Right lobe of liver (tissue), 6 donors: ENCODE measurements around the gene SLC28A1. TPM values are rescaled to one million over a fixed set of nuclear protein-coding genes. Genes with fewer than 3 reads are reported as not detected.

ENCODE experiments used
- ATAC-seq, 4 donors: fragments of 200-7000 bp; cut with Tn5 transposase; one replicate each; pipeline ENCODE4 v1.9.1; 2020; ENCODE audit warnings: mild to moderate bottlenecking in 4 of 4, moderate library complexity in 4 of 4
- DNase-seq, 3 donors: peaks; one replicate each; pipeline ENCODE4 v3.0.0-alpha.2; 2020
- H3K27ac ChIP-seq, 3 donors: fragments of 200-600 bp; one replicate each; pipeline ENCODE4 v1.8.0; 2022
- H3K27me3 ChIP-seq, 2 donors: fragments of 200-600 bp; one replicate each; pipeline ENCODE4 v1.8.0; 2022
- H3K36me3 ChIP-seq, 4 donors: fragments of 200-600 bp; sonication (generic) in 1 of 4; one replicate each; pipeline versions ENCODE4 v1.5.1 to v1.8.0; 2017 to 2022; ENCODE audit warnings: control low read depth in 1 of 4
- H3K4me1 ChIP-seq, 4 donors: fragments of 200-600 bp; sonication (generic) in 1 of 4; one replicate each; pipeline versions ENCODE4 v1.5.1 to v1.8.0; 2017 to 2022; ENCODE audit warnings: control low read depth in 1 of 4
- H3K4me3 ChIP-seq, 3 donors: fragments of 200-600 bp; one replicate each; pipeline ENCODE4 v1.8.0; 2022
- H3K9me3 ChIP-seq, 4 donors: fragments of 200-600 bp; sonication (generic) in 1 of 4; one replicate each; pipeline versions ENCODE4 v1.5.1 to v1.8.0; 2017 to 2022; ENCODE audit warnings: control low read depth in 1 of 4
- POLR2A ChIP-seq: fragments of 450-650 bp; IDR thresholded peaks from one replicate; pipeline ENCODE4 v1.6.1; 2017; ENCODE audit warnings: antibody characterized with exemption, mild to moderate bottlenecking
- WGBS: methylation state at CpG from one replicate; pipeline ENCODE4 v1.1.6; 2018; ENCODE audit warnings: low coverage, low lambda C conversion rate; ENCODE audit not compliant: insufficient coverage; ENCODE audit errors: missing lambda C conversion rate; 5-methylcytosine and 5-hydroxymethylcytosine counted together
- intact Hi-C, 2 donors: fragments of 100-400 bp; cut with DNase I; formaldehyde crosslinking; loops; one replicate each; pipeline versions ENCODE4 v1.11.2 to v1.14.1; 2022
- total RNA-seq, 6 experiments: library from RNA; depleted of rRNA in 2 of 6; stranded (reverse); fragments of >200 nt in 2 of 6; fragmentation: NEBNext Ultra II Directional in 3 of 6; extraction: Animal tissue kit (Norgen Biotek cat#: 25700) in 3 of 6; gene quantifications; one replicate each; pipeline versions ENCODE4 v1.1.0 to v1.2.4, GENCODE V29; 2016 to 2023
- TF ChIP-seq, protein P1 (sequence below), 4 donors: fragments of 200-600 bp in 3 of 4; fragments of 450-650 bp in 1 of 4; IDR thresholded peaks; one replicate each; pipeline versions ENCODE4 v1.5.1 to v1.8.0; 2016 to 2022; ENCODE audit warnings: antibody characterized with exemption in 4 of 4, mild to moderate bottlenecking in 2 of 4
- donor health status: DM: no; HTN: yes; CAD: no.
- donor health status: DM: no; HTN: no; CAD: no.
- donor health status: DM: no; HTN: no; CAD: no.
- donor health status: DM: no; HTN: yes; CAD: no.
- donor health status: DM: no; HTN: yes; CAD: no.

SLC28A1 gene
- total RNA-seq, 6 experiments from 2014 or later: 33.2 to 75.4 (median 49.9) TPM

DNA sequence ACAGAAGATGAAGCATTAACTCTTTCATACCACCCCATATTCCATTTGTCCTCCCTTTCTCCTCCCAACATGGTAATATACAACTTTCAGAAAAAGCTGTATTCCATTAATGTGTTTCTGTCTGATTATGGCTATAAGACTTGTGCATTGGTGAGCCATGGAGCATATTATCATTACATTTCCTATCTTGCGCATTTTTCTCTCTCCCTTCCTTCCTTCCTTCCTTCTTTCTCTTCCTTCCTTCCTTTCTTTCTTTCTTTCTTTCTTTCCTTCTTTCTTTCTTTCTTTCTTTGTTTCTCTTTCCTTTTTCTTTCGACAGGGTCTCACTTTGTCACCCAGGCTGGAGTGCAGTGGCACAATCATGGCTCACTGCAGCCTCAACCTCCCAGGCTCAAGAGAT, 71.7 kb downstream of the SLC28A1 start:
- no peaks in the 10 kb centered on the region for H3K27me3 ChIP-seq
- TF ChIP-seq, protein P1, sequence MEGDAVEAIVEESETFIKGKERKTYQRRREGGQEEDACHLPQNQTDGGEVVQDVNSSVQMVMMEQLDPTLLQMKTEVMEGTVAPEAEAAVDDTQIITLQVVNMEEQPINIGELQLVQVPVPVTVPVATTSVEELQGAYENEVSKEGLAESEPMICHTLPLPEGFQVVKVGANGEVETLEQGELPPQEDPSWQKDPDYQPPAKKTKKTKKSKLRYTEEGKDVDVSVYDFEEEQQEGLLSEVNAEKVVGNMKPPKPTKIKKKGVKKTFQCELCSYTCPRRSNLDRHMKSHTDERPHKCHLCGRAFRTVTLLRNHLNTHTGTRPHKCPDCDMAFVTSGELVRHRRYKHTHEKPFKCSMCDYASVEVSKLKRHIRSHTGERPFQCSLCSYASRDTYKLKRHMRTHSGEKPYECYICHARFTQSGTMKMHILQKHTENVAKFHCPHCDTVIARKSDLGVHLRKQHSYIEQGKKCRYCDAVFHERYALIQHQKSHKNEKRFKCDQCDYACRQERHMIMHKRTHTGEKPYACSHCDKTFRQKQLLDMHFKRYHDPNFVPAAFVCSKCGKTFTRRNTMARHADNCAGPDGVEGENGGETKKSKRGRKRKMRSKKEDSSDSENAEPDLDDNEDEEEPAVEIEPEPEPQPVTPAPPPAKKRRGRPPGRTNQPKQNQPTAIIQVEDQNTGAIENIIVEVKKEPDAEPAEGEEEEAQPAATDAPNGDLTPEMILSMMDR (IDR thresholded peaks at IDR 0.05): no peak
- TF ChIP-seq POLR2A: no peak
- 82% methylated on average over 2 of the region's 2 CpGs for WGBS
- ATAC-seq: no peak
- no peak overlapping the region for H3K4me3 ChIP-seq
- no peak overlapping the region for H3K27ac ChIP-seq
- intact Hi-C loops: loop anchor here (10.0 kb wide), 2 partner anchors 89 to 219 kb away; no protein-coding TSS in a partner anchor
- H3K9me3 ChIP-seq: no peaks in the 10 kb centered on the region
- peaks cover 0 to 3% (median 0%) of the 10 kb centered on the region in 4 donors for H3K4me1 ChIP-seq
- DNase-seq: no peak
- no peaks in the 10 kb centered on the region for H3K36me3 ChIP-seq

DNA sequence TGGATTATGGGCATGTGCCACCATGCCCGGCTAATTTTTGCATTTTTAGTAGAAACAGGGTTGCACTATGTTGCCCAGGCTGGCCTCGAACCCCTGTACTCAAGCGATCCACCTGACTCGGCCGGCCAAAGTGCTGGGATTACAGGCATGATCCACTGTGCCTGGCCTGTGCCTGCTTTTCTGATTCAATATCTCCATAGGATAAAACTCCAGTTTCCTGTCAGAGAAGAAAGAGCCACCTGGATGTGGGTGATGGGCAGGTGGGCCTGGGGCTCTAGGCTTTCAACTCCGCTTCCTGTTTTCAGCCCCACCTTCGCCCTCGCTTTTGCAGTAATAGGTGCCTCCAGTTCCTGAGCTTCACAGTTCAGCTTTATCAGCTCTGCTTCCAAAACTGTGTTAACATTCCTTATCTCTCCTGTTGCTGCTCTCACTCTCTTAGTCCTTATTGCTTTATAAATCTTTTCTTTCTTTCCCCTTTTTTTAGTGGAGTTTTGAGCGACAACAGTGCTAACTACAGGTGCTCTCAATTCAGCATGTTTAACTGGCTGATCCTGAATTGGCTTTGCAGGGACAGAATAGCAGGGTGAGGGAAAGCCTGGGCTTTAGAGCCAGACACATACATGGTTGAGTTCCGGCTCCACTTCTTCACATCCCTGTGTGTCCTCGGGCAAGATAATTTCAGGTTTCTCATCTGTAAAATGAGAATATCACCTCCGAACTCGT, 76.1 kb downstream of the SLC28A1 start:
- no peak overlapping the region for H3K27ac ChIP-seq
- TF ChIP-seq, protein P1 (IDR thresholded peaks at IDR 0.05): no peak
- no peak for TF ChIP-seq POLR2A
- H3K4me3 ChIP-seq: no peak overlapping the region
- H3K9me3 ChIP-seq: no peaks in the 10 kb centered on the region
- H3K27me3 ChIP-seq: no peaks in the 10 kb centered on the region
- peaks cover 0 to 3% (median 0%) of the 10 kb centered on the region in 4 donors for H3K4me1 ChIP-seq
- H3K36me3 ChIP-seq: no peaks in the 10 kb centered on the region
- ATAC-seq (no peak), DNase-seq (no peak)
- 76% methylated on average over 8 of the region's 13 CpGs for WGBS
- intact Hi-C loops: loop anchor here in 1 of 2 donors (10.0 kb wide), 1 partner anchor 84 kb away; no protein-coding TSS in a partner anchor

DNA sequence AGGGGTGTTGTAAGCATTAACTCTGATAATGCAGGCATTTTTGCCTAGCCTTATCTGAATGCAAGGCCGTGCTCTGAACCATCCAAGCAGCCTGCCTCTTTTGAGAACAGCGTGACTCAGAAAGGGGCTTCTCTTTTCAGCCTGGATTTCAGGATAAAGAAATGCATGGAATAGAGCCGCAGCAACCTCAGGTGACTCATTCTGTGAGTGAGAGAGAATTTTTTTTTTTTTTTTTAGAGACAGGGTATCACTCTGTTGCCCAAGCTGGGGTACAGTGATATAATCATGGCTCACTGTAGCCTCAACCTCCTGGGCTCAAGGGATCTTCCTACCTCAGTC, 76.6 kb downstream of the SLC28A1 start:
- Histone ChIP-seq H3K4me1 (no peaks in the 10 kb centered on the region), H3K4me3 (no peak overlapping the region), H3K27ac (no peak overlapping the region), H3K9me3 (no peaks in the 10 kb centered on the region), H3K36me3 (no peaks in the 10 kb centered on the region), H3K27me3 (no peaks in the 10 kb centered on the region)
- intact Hi-C loops: loop anchor here in 1 of 2 donors (10.0 kb wide), 1 partner anchor 84 kb away; no protein-coding TSS in a partner anchor
- no peak for DNase-seq
- ATAC-seq: no peak
- TF ChIP-seq, protein P1 (IDR thresholded peaks at IDR 0.05): no peak
- no peak for TF ChIP-seq POLR2A
- WGBS: 69% methylated on average over 2 of the region's 3 CpGs

DNA sequence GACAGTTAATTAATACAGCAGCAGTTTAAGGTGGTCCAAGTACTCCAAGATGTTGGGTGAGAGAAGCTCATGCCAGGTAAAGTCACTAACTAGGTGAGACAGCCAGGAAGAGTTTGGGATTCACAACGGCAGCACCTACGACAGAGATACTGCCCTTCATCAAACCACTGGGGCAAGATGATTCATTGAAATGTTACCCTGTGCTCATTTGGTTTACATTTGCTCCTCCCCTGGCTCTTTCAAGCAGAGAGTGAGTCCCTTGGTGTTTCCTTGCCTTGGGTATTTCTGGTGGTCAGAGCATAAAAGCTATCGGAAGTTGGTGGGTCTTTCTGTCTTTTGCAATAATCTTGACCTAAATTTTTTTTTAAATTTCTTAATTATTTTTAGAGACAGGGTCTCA, 77.2 kb downstream of the SLC28A1 start:
- Histone ChIP-seq H3K27me3 (no peaks in the 10 kb centered on the region), H3K36me3 (no peaks in the 10 kb centered on the region), H3K27ac (no peak overlapping the region), H3K9me3 (no peaks in the 10 kb centered on the region), H3K4me1 (no peaks in the 10 kb centered on the region), H3K4me3 (no peak overlapping the region)
- 81% methylated on average over 2 of the region's 3 CpGs for WGBS
- intact Hi-C loops: loop anchor here in 1 of 2 donors (10.0 kb wide), 1 partner anchor 83 kb away; no protein-coding TSS in a partner anchor
- DNase-seq (no peak), ATAC-seq (no peak)
- TF ChIP-seq, protein P1 (IDR thresholded peaks at IDR 0.05): no peak
- no peak for TF ChIP-seq POLR2A
